HCT116 (cell line): Measurements from ENCODE around the gene POLK.
"Not testable (repeated sequence)": the region's sequence is repeated elsewhere in the genome, so short reads cannot be mapped to it uniquely, and the experiment has no call there.

Experiments
- CBX3 ChIP-seq: IDR thresholded peaks from 2 replicates; pipeline ENCODE4 v1.6.1; 2012; ENCODE audit warnings: low read depth
- ELF1 ChIP-seq: IDR thresholded peaks from 2 replicates; pipeline ENCODE4 v1.6.1; 2012; ENCODE audit warnings: low read depth, borderline replicate concordance
- EZH2 ChIP-seq: fragments of 200-600 bp; sonication (generic); IDR thresholded peaks from 2 replicates; pipeline ENCODE4 v1.6.1; 2017; ENCODE audit warnings: antibody characterized with exemption, mixed run types
- EZH2phosphoT487 ChIP-seq: fragments of 200-600 bp; IDR thresholded peaks from 2 replicates; pipeline ENCODE4 v1.6.1; 2018; ENCODE audit warnings: antibody characterized with exemption, borderline replicate concordance
- JUND ChIP-seq: IDR thresholded peaks from 2 replicates; pipeline ENCODE4 v1.6.1; 2012
- POLR2A ChIP-seq: IDR thresholded peaks from 2 replicates; pipeline ENCODE4 v1.7.0; 2011; ENCODE audit warnings: borderline replicate concordance; ENCODE audit not compliant: insufficient read depth, insufficient read length; ENCODE audit errors: extremely low read depth
- POLR2AphosphoS5 ChIP-seq: IDR thresholded peaks from 2 replicates; pipeline ENCODE4 v1.6.1; 2011; ENCODE audit warnings: mild to moderate bottlenecking, low read depth, low read length, moderate library complexity
- RAD21 ChIP-seq: IDR thresholded peaks from 2 replicates; pipeline ENCODE4 v1.6.1; 2012; ENCODE audit warnings: low read depth, mild to moderate bottlenecking
- SRF ChIP-seq: IDR thresholded peaks from 2 replicates; pipeline ENCODE4 v1.6.1; 2012; ENCODE audit warnings: low read depth
- ZFX ChIP-seq: fragments of 450-650 bp; IDR thresholded peaks from 2 replicates; pipeline ENCODE4 v1.6.1; 2017
- TF ChIP-seq, protein P1 (sequence below), 3 experiments: fragments of 200-600 bp in 1 of 3; sonication (generic) in 1 of 3; IDR thresholded peaks in 2 of 3; conservative IDR thresholded peaks in 1 of 3; 2 replicates each; pipeline ENCODE4 v1.5.1; 2012 to 2017; ENCODE audit warnings: low read depth in 2 of 3, low read length in 2 of 3, antibody characterized with exemption in 1 of 3, borderline replicate concordance in 1 of 3, control low read depth in 1 of 3, mild to moderate bottlenecking in 1 of 3, mixed read lengths in 1 of 3, mixed run types in 1 of 3, moderate library complexity in 1 of 3; ENCODE audit not compliant: insufficient read depth in 1 of 3
- TF ChIP-seq, protein P2 (sequence below): IDR thresholded peaks from 2 replicates; pipeline ENCODE4 v1.6.1; 2012

DNA sequence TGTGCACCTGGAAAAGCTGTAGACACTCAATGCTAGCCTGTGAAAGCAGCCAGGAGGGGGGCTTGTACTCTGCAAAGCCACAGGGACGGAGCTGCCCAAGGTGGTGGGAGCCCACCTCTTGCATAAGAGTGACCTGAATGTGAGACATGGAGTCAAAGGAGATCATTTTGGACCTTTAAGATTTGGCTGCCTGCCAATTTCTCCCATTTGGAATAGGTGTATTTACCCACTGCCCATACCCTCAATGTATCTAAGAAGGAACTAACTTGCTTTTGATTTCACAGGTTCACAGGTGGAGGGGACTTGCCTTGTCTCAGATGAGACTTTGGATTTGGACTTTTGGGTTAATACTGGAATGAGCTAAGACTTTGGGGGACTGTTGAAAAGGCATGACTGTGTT is 12.8 kb upstream of the POLK start:
- TF ChIP-seq POLR2A, JUND, SRF, EZH2phosphoT487, ELF1, POLR2AphosphoS5, ZFX, RAD21, EZH2, CBX3: not testable (repeated sequence)
- TF ChIP-seq, protein P1, sequence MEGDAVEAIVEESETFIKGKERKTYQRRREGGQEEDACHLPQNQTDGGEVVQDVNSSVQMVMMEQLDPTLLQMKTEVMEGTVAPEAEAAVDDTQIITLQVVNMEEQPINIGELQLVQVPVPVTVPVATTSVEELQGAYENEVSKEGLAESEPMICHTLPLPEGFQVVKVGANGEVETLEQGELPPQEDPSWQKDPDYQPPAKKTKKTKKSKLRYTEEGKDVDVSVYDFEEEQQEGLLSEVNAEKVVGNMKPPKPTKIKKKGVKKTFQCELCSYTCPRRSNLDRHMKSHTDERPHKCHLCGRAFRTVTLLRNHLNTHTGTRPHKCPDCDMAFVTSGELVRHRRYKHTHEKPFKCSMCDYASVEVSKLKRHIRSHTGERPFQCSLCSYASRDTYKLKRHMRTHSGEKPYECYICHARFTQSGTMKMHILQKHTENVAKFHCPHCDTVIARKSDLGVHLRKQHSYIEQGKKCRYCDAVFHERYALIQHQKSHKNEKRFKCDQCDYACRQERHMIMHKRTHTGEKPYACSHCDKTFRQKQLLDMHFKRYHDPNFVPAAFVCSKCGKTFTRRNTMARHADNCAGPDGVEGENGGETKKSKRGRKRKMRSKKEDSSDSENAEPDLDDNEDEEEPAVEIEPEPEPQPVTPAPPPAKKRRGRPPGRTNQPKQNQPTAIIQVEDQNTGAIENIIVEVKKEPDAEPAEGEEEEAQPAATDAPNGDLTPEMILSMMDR (IDR thresholded peaks at IDR 0.05 in 2 of 3, conservative IDR thresholded peaks at IDR 0.05 in 1 of 3; ENCODE audit: borderline replicate concordance in 1 of 3, insufficient read depth in 1 of 3, low read depth in 2 of 3, low read length in 2 of 3): not testable (repeated sequence)
- TF ChIP-seq, protein P2, sequence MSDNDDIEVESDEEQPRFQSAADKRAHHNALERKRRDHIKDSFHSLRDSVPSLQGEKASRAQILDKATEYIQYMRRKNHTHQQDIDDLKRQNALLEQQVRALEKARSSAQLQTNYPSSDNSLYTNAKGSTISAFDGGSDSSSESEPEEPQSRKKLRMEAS: not testable (repeated sequence)
